ENCODE results near the gene MIER2.

MIER2 gene

GRCh38 chr19:330503-330902, 14.1 kb downstream of the MIER2 start:
- TF ChIP-seq CTCF (IDR thresholded peaks at IDR 0.05; ENCODE audit: low read depth, low read length) = no peak

GRCh38 chr19:329876-330275, 14.7 kb downstream of the MIER2 start:
- no peak for TF ChIP-seq CTCF (IDR thresholded peaks at IDR 0.05; ENCODE audit: low read depth, low read length)
- no peak for DNase-seq (ENCODE audit: extremely low read depth, low read depth)

More at GRCh38 chr19:330503-330902, 14.1 kb downstream of the MIER2 start:
- no peak for DNase-seq (ENCODE audit: extremely low read depth, low read depth)

GRCh38 chr19:328025-328505, 16.5 kb downstream of the MIER2 start:
- no peak for TF ChIP-seq CTCF (IDR thresholded peaks at IDR 0.05; ENCODE audit: low read depth, low read length)
- DNase-seq (ENCODE audit: extremely low read depth, low read depth) = no peak

- TF ChIP-seq CTCF (IDR thresholded peaks at IDR 0.05; ENCODE audit: low read depth, low read length) = no peak
- DNase-seq (ENCODE audit: extremely low read depth, low read depth) = no peak
Observed at GRCh38 chr19:327291-328024, 17.1 kb downstream of the MIER2 start.

GRCh38 chr19:326871-327270, 17.7 kb downstream of the MIER2 start:
- DNase-seq (ENCODE audit: extremely low read depth, low read depth) = no peak
- TF ChIP-seq CTCF (IDR thresholded peaks at IDR 0.05; ENCODE audit: low read depth, low read length) = no peak

GRCh38 chr19:325937-326565, 18.5 kb downstream of the MIER2 start:
- no peak for TF ChIP-seq CTCF (IDR thresholded peaks at IDR 0.05; ENCODE audit: low read depth, low read length)
- DNase-seq (ENCODE audit: extremely low read depth, low read depth) = no peak

- no peak for DNase-seq (ENCODE audit: extremely low read depth, low read depth)
- TF ChIP-seq CTCF (IDR thresholded peaks at IDR 0.05; ENCODE audit: low read depth, low read length) = no peak
Observed at GRCh38 chr19:325173-325936, 19.2 kb downstream of the MIER2 start.

All from AG09319 (cell line).